GM12878 (cell line): ENCODE data around the gene ISG20L2. TPM values are rescaled to one million over a fixed set of nuclear protein-coding genes. Genes with fewer than 3 reads are reported as not detected.

Experiments used
- ATAC-seq: fragments of 200-7000 bp; cut with Tn5 transposase; 3 replicates; pipeline ENCODE4 v1.9.1; 2020; ENCODE audit warnings: mild to moderate bottlenecking, moderate library complexity
- BruUV-seq: library from RNA; stranded (reverse); fragments of 400-500 nt; replicated peaks from 2 replicates; lab custom pipeline; 2021; lab: Mats Ljungman, UMichigan
- CTCF ChIA-PET: fragments of 300-600 bp; sonication (Branson Sonifier 250); formaldehyde crosslinking; extraction: SDS; loops from one replicate; lab custom pipeline; 2021; ENCODE audit warnings: inconsistent platforms; lab: Yijun Ruan, JAX
- POLR2A ChIA-PET: fragments of 350-600 bp; formaldehyde crosslinking; extraction: SDS; loops from one replicate; lab custom pipeline; 2021; ENCODE audit warnings: inconsistent platforms; lab: Charles Lee
- RAD21 ChIA-PET: fragments of 300-600 bp; sonication (Branson Sonifier 250); formaldehyde crosslinking; loops from one replicate; lab custom pipeline; 2023; ENCODE audit warnings: antibody characterized with exemption; ENCODE audit not compliant: unreplicated experiment; lab: Charles Lee
- SMC1A ChIA-PET: fragments of 300-600 bp; sonication (Branson Sonifier 250); formaldehyde crosslinking; loops from one replicate; lab custom pipeline; 2023; ENCODE audit not compliant: unreplicated experiment, uncharacterized antibody; lab: Charles Lee
- DNase-seq: peaks from one replicate; pipeline ENCODE4 v3.0.0-alpha.2; 2011; ENCODE audit warnings: low read depth, low spot score
- FAIRE-seq: peaks from 3 replicates; lab custom pipeline; 2011; peaks lifted over from hg19 to GRCh38; lab: Jason Lieb, UNC
- H2AFZ ChIP-seq: 2 replicates; pipeline ENCODE4 v1.6.0; 2011; ENCODE audit warnings: low read depth, low read length, control low read depth; ENCODE audit not compliant: control insufficient read depth
- H3K27ac ChIP-seq: 2 replicates; pipeline ENCODE4 v1.5.1; 2011; ENCODE audit warnings: control low read depth; ENCODE audit not compliant: control insufficient read depth, insufficient read depth
- H3K27me3 ChIP-seq, 2 experiments: replicated peaks in 1 of 2; 2 replicates each; pipeline versions ENCODE4 v1.6.0 to v1.6.1; 2011; ENCODE audit warnings: low read length in 1 of 2; ENCODE audit not compliant: control insufficient read depth in 2 of 2, insufficient read depth in 2 of 2
- H3K36me3 ChIP-seq, 2 experiments: 2 replicates each; pipeline ENCODE4 v1.5.1; 2011; ENCODE audit warnings: low read length in 1 of 2; ENCODE audit not compliant: control insufficient read depth in 2 of 2, insufficient read depth in 2 of 2
- H3K4me1 ChIP-seq: 2 replicates; pipeline ENCODE4 v1.6.1; 2011; ENCODE audit warnings: mild to moderate bottlenecking, low read length, moderate library complexity, mixed read lengths; ENCODE audit not compliant: control insufficient read depth, insufficient read depth
- H3K4me2 ChIP-seq: 2 replicates; pipeline ENCODE4 v1.6.0; 2011; ENCODE audit warnings: control low read depth; ENCODE audit not compliant: control insufficient read depth, insufficient read depth
- H3K4me3 ChIP-seq: fragments of 200-600 bp; sonication (generic); 2 replicates; pipeline ENCODE4 v1.5.1; 2016
- H3K79me2 ChIP-seq: 2 replicates; pipeline ENCODE4 v1.6.0; 2011; ENCODE audit warnings: low read length; ENCODE audit not compliant: control insufficient read depth, insufficient read depth
- H3K9ac ChIP-seq: 2 replicates; pipeline ENCODE4 v1.8.0; 2011; ENCODE audit warnings: low read length, control low read depth, mixed read lengths; ENCODE audit not compliant: control insufficient read depth, insufficient read depth
- H3K9me3 ChIP-seq: replicated peaks from 3 replicates; pipeline ENCODE4 v1.5.1; 2011; ENCODE audit warnings: mild to moderate bottlenecking, low read length; ENCODE audit not compliant: control insufficient read depth, insufficient read depth
- H4K20me1 ChIP-seq: 2 replicates; pipeline ENCODE4 v1.6.0; 2011; ENCODE audit not compliant: control insufficient read depth, insufficient read depth
- ASH2L ChIP-seq: fragments of 300-600, 200-600 bp; sonication (generic); IDR thresholded peaks from 2 replicates; pipeline ENCODE4 v1.6.1; 2017; ENCODE audit warnings: low read depth, mild to moderate bottlenecking, borderline replicate concordance
- E4F1 ChIP-seq: fragments of 450-650 bp; IDR thresholded peaks from 2 replicates; pipeline ENCODE4 v1.6.1; 2018; ENCODE audit warnings: borderline replicate concordance, mild to moderate bottlenecking; ENCODE audit not compliant: partially characterized antibody
- ELK1 ChIP-seq: IDR thresholded peaks from 2 replicates; pipeline ENCODE4 v1.6.1; 2012; ENCODE audit warnings: low read depth, low read length, improper control_type of control experiment
- PAX5 ChIP-seq: IDR thresholded peaks from 2 replicates; pipeline ENCODE4 v1.6.1; 2011; ENCODE audit warnings: low read depth, low read length, borderline replicate concordance
- PKNOX1 ChIP-seq: fragments of 450-650 bp; IDR thresholded peaks from 2 replicates; pipeline ENCODE4 v1.6.1; 2016; ENCODE audit warnings: mild to moderate bottlenecking
- STAT3 ChIP-seq: IDR thresholded peaks from 2 replicates; pipeline ENCODE4 v1.6.1; 2011; ENCODE audit warnings: low read depth, low read length, improper control_type of control experiment
- USF2 ChIP-seq: IDR thresholded peaks from 2 replicates; pipeline ENCODE4 v1.6.1; 2011; ENCODE audit warnings: low read depth, low read length, improper control_type of control experiment, borderline replicate concordance
- YBX1 ChIP-seq: fragments of 450-650 bp; IDR thresholded peaks from 2 replicates; pipeline ENCODE4 v1.6.1; 2016; ENCODE audit warnings: antibody characterized with exemption
- ZNF384 ChIP-seq: IDR thresholded peaks from 2 replicates; pipeline ENCODE4 v1.6.1; 2012; ENCODE audit warnings: low read depth, mild to moderate bottlenecking, low read length, improper control_type of control experiment, borderline replicate concordance
- ZNF592 ChIP-seq: fragments of 450-650 bp; IDR thresholded peaks from 2 replicates; pipeline ENCODE4 v1.6.1; 2017; ENCODE audit warnings: mild to moderate bottlenecking, moderate library complexity
- whole genome bisulfite sequencing: methylation state at CpG from one replicate; pipeline ENCODE4 v1.1.6; 2016; ENCODE audit warnings: low lambda C conversion rate; ENCODE audit not compliant: insufficient replicate concordance, insufficient coverage; ENCODE audit errors: missing lambda C conversion rate; 5-methylcytosine and 5-hydroxymethylcytosine counted together
- in situ Hi-C: fragments of 300-500 bp; cut with MboI; formaldehyde crosslinking; loops from 9 replicates; pipeline ENCODE4 v1.14.3; 2018; ENCODE audit warnings: mixed read lengths
- intact Hi-C: fragments of 100-400 bp; cut with micrococcal nuclease; formaldehyde crosslinking; loops from one replicate; pipeline ENCODE4 v1.14.2; 2022; ENCODE audit not compliant: unreplicated experiment
- polyA plus RNA-seq, 11 experiments: library from polyadenylated mRNA; depleted of rRNA in 4 of 11; unstranded in 6 of 11; stranded (reverse) in 5 of 11; fragments of >200 nt; fragmentation: Nextera tagmentation in 4 of 11; fragmentation: Illumina TruSeq in 1 of 11; extraction: Ambion mirVana in 4 of 11; extraction: Trizol in 1 of 11; gene quantifications; 1 replicate in 1 of 11; 2 replicates in 10 of 11; pipeline versions ENCODE4 v1.2.1 to v1.2.3, GENCODE V29; 2011 to 2016; ENCODE audit warnings: inconsistent platforms in 2 of 11, missing spikeins in 2 of 11, low read depth in 1 of 11
- total RNA-seq, 4 experiments: library from RNA; depleted of rRNA in 3 of 4; stranded (reverse); fragments of >200 nt in 3 of 4; fragmentation: Illumina TruSeq in 1 of 4; extraction: Trizol in 1 of 4; gene quantifications; 2 replicates each; pipeline versions ENCODE4 v1.2.1 to v1.2.3, GENCODE V29; 2013 to 2021
- TF ChIP-seq, protein P1 (sequence below): IDR thresholded peaks from 2 replicates; pipeline ENCODE4 v1.6.1; 2012; ENCODE audit warnings: low read length, inconsistent platforms

Gene ISG20L2
- total and polyA plus RNA-seq, 10 of the 15 experiments (the other 5 are each of a cell fraction or from before 2014, with no cell fraction given), result 16.4 to 111 (median 48.0) TPM

- Histone ChIP-seq H3K4me3 (no peak overlapping the region), H3K4me2 (no peak overlapping the region), H3K4me1 (no peaks in the 10 kb centered on the region), H3K9ac (no peak overlapping the region), H3K27ac (no peak overlapping the region), H3K79me2 (no peaks in the 10 kb centered on the region), H4K20me1 (peaks cover 4% of the 10 kb centered on the region; the same call in 1 of the 2 replicates), H3K9me3 (no peaks in the 10 kb centered on the region), H2AFZ (no peak overlapping the region), H3K36me3 (no peaks in the 10 kb centered on the region), H3K27me3 (peaks cover 18 to 33% of the 10 kb centered on the region in 2 experiments)
- CTCF ChIA-PET, result interaction anchor here (1.4 to 2.1 kb wide), 3 partner anchors 10 to 34 kb away, joined by 4 to 14 read pairs (median 7); no protein-coding TSS in a partner anchor
- no peak for FAIRE-seq
- WGBS, result 59% methylated on average over 5 of the region's 5 CpGs
- no peak for ATAC-seq
- POLR2A ChIA-PET, result interaction anchor here (0.7 to 1.9 kb wide), 2 partner anchors 26 to 163 kb away, joined by 3 to 10 read pairs; no protein-coding TSS in a partner anchor
- no TSS peak for BruUV-seq
- in situ Hi-C loops, result no loop called here
- SMC1A ChIA-PET, result interaction anchor here (1.3 kb wide), 1 partner anchor 31 kb away, joined by 4 read pairs; no protein-coding TSS in a partner anchor
- RAD21 ChIA-PET, result no interaction called here
- intact Hi-C loops, result no loop called here
- no peak for DNase-seq
- TF ChIP-seq USF2 (no peak), STAT3 (no peak), E4F1 (no peak), ZNF384 (no peak), ASH2L (no peak), YBX1 (no peak), PKNOX1 (no peak), ELK1 (no peak), ZNF592 (no peak), PAX5 (no peak)
- TF ChIP-seq, protein P1, sequence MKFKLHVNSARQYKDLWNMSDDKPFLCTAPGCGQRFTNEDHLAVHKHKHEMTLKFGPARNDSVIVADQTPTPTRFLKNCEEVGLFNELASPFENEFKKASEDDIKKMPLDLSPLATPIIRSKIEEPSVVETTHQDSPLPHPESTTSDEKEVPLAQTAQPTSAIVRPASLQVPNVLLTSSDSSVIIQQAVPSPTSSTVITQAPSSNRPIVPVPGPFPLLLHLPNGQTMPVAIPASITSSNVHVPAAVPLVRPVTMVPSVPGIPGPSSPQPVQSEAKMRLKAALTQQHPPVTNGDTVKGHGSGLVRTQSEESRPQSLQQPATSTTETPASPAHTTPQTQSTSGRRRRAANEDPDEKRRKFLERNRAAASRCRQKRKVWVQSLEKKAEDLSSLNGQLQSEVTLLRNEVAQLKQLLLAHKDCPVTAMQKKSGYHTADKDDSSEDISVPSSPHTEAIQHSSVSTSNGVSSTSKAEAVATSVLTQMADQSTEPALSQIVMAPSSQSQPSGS, result no peak
These were observed 33.9 kb downstream of the ISG20L2 start for GRCh38 chr1:156694690-156694962.
